Heart left ventricle (tissue), 13 donors: Measurements from ENCODE around the gene CDH12.

Experiments
- POLR2A ChIP-seq, 2 donors: fragments of 450-650 bp; IDR thresholded peaks; one replicate each; pipeline ENCODE4 v1.6.1; 2017; ENCODE audit warnings: antibody characterized with exemption in 2 of 2, mild to moderate bottlenecking in 2 of 2, moderate library complexity in 2 of 2
- TF ChIP-seq, protein P1 (sequence below), 12 donors: fragments of 200-600 bp; sonication (generic) in 4 of 12; IDR thresholded peaks; one replicate each; pipeline versions ENCODE4 v1.5.0 to v1.8.0; 2018 to 2022; ENCODE audit warnings: antibody characterized with exemption in 12 of 12, mild to moderate bottlenecking in 5 of 12
- donor health status: ischemic (EF 13 %, LVEDD 7.1; RV severe dilation, severe dysfunction).
- donor health status: DM: no; HTN: yes; CAD: no.
- donor health status: DM: no; HTN: no; CAD: no.
- donor health status: ischemic (EF 25% LVEDD 6.9; RV normal size, moderate dysfunction).
- donor health status: ischemic (EF 25% LVEDD 5.7; RV mildly dilated, moderate dysfunction).
- donor health status: ischemic (EF 35%, LVEDD 5.7; RV mildly dilated, moderate dysfunction).
- donor health status: nonischemic (EF 11% LVEDD 7.7; RV severe dilation, severe dysfunction).
- donor health status: DM: yes; HTN: yes; CAD: no.
- donor health status: PGD.
- donor health status: ischemic (EF 29% LVEDD 5.4; RV normal size, mild dysfunction).
- donor health status: nonischemic (EF 23%, LVEDD 6.1; RV moderate dilation, normal function).

DNA sequence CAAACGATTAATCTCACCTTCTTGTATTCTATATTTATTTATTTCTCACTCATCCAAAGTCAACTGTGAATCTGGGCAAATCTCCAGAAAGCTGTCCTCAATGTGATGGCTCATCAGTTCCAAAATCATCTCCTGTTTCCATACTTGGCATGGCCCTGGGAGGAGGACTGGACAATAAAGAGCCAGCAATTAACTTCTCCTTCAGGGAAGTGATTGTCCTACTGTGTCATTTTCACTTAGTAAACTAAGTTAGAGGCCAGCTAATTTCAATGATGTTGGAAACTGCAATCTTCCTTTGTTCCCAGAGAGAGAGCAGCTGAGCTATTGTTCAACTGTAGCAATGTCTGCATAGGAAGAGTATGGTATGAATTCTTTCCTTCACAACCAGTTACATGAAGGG is 17.5 kb downstream of the CDH12 start:
- TF ChIP-seq, protein P1, sequence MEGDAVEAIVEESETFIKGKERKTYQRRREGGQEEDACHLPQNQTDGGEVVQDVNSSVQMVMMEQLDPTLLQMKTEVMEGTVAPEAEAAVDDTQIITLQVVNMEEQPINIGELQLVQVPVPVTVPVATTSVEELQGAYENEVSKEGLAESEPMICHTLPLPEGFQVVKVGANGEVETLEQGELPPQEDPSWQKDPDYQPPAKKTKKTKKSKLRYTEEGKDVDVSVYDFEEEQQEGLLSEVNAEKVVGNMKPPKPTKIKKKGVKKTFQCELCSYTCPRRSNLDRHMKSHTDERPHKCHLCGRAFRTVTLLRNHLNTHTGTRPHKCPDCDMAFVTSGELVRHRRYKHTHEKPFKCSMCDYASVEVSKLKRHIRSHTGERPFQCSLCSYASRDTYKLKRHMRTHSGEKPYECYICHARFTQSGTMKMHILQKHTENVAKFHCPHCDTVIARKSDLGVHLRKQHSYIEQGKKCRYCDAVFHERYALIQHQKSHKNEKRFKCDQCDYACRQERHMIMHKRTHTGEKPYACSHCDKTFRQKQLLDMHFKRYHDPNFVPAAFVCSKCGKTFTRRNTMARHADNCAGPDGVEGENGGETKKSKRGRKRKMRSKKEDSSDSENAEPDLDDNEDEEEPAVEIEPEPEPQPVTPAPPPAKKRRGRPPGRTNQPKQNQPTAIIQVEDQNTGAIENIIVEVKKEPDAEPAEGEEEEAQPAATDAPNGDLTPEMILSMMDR (IDR thresholded peaks at IDR 0.05), result no peak
- TF ChIP-seq POLR2A (IDR thresholded peaks at IDR 0.05), result no peak
